ENCODE results near the gene SPATA6L.
"Not testable (repeated sequence)": the region's sequence is repeated elsewhere in the genome, so short reads cannot be mapped to it uniquely, and the experiment has no call there.

Gene SPATA6L

GRCh38 chr9:4671737-4672136 lies 5.5 kb upstream of the SPATA6L start:
- no peak for DNase-seq

GRCh38 chr9:4670591-4670990 lies 4.3 kb upstream of the SPATA6L start:
- no peak for DNase-seq

GRCh38 chr9:4669890-4670289 lies 3.6 kb upstream of the SPATA6L start:
- DNase-seq = no peak

GRCh38 chr9:4668604-4669003 lies 2.3 kb upstream of the SPATA6L start:
- DNase-seq = no peak

GRCh38 chr9:4667681-4668080 lies 1.4 kb upstream of the SPATA6L start:
- DNase-seq = no peak

- no peak for DNase-seq
Measured at GRCh38 chr9:4665357-4665756, 923 bp downstream of the SPATA6L start.

GRCh38 chr9:4663956-4664355 lies 2.3 kb downstream of the SPATA6L start:
- DNase-seq = no peak

GRCh38 chr9:4662989-4663792 lies 3.1 kb downstream of the SPATA6L start:
- no peak for DNase-seq

- peak; percentile 89 for DNase-seq
Measured at GRCh38 chr9:4662108-4662988, 3.9 kb downstream of the SPATA6L start, which contains the start of gene PLPP6. Gene PLPP6 (plus strand): TSS chr9:4662294. CDS start chr9:4662376, 82 bp downstream.

GRCh38 chr9:4661611-4662010 lies 4.7 kb downstream of the SPATA6L start:
- no peak for DNase-seq

- DNase-seq = no peak
Measured at GRCh38 chr9:4661165-4661564, 5.1 kb downstream of the SPATA6L start.

- DNase-seq = not testable (repeated sequence)
Measured at GRCh38 chr9:4660665-4661064, 5.6 kb downstream of the SPATA6L start.

GRCh38 chr9:4657426-4658159 lies 8.7 kb downstream of the SPATA6L start:
- no peak for DNase-seq

- no peak for DNase-seq
Measured at GRCh38 chr9:4656621-4657020, 9.7 kb downstream of the SPATA6L start.

GRCh38 chr9:4656196-4656595 lies 10.1 kb downstream of the SPATA6L start:
- not testable (repeated sequence) for DNase-seq

GRCh38 chr9:4654538-4654937 lies 11.7 kb downstream of the SPATA6L start:
- no peak for DNase-seq

GRCh38 chr9:4654084-4654483 lies 12.2 kb downstream of the SPATA6L start:
- no peak for DNase-seq

- DNase-seq = no peak
Measured at GRCh38 chr9:4642351-4642750, 23.9 kb downstream of the SPATA6L start.

GRCh38 chr9:4640027-4640426 lies 26.3 kb downstream of the SPATA6L start:
- DNase-seq = no peak

- no peak for DNase-seq
Measured at GRCh38 chr9:4639420-4639819, 26.9 kb downstream of the SPATA6L start.

GRCh38 chr9:4638968-4639367 lies 27.3 kb downstream of the SPATA6L start:
- DNase-seq = no peak

GRCh38 chr9:4630836-4631235 lies 35.4 kb downstream of the SPATA6L start:
- DNase-seq = no peak

- no peak for DNase-seq
Measured at GRCh38 chr9:4622016-4622415, 44.3 kb downstream of the SPATA6L start.
